Neutrophil (primary cell): ENCODE measurements around the gene CDS2.

Source experiments
- H3K27ac ChIP-seq: fragments of 200-600 bp; sonication (generic); 2 replicates; pipeline ENCODE4 v1.5.1; 2016; ENCODE audit warnings: mild to moderate bottlenecking, moderate library complexity
- H3K27me3 ChIP-seq: fragments of 200-600 bp; sonication (generic); 2 replicates; pipeline ENCODE4 v1.6.0; 2016; ENCODE audit warnings: mild to moderate bottlenecking
- H3K36me3 ChIP-seq: fragments of 200-600 bp; sonication (generic); 2 replicates; pipeline ENCODE4 v1.5.1; 2017
- H3K4me1 ChIP-seq, 2 experiments: fragments of 200-600 bp in 1 of 2; sonication (generic) in 1 of 2; 1 replicate in 1 of 2; 2 replicates in 1 of 2; pipeline versions ENCODE4 v1.5.1 to v1.6.1; 2013 to 2016; ENCODE audit warnings: low read depth in 1 of 2, low read length in 1 of 2, mild to moderate bottlenecking in 1 of 2, moderate library complexity in 1 of 2; ENCODE audit not compliant: control insufficient read depth in 1 of 2, insufficient read depth in 1 of 2
- H3K4me3 ChIP-seq, 2 experiments: fragments of 200-600 bp in 1 of 2; sonication (generic) in 1 of 2; 1 replicate in 1 of 2; 2 replicates in 1 of 2; pipeline ENCODE4 v1.5.1; 2013 to 2016; ENCODE audit warnings: low read depth in 1 of 2, low read length in 1 of 2, mild to moderate bottlenecking in 1 of 2, moderate library complexity in 1 of 2
- H3K9me3 ChIP-seq: fragments of 200-600 bp; sonication (generic); 2 replicates; pipeline ENCODE4 v1.5.1; 2016
- TF ChIP-seq, protein P1 (sequence below): fragments of 200-600 bp; sonication (generic); IDR thresholded peaks from 2 replicates; pipeline ENCODE4 v1.5.1; 2016; ENCODE audit warnings: antibody characterized with exemption

The CDS2 gene

GRCh38 chr20:5126512-5127203 lies at the start of gene CDS2:
CDS2 (plus strand) TSS chr20:5127008; CDS start chr20:5127093, 85 bp downstream.
- no peaks in the 10 kb centered on the region for H3K9me3 ChIP-seq
- peak within 1 kb of the TSS; percentile 98 for H3K27ac ChIP-seq
- peak within 1 kb of the TSS; percentile 95 to 98 for H3K4me3 ChIP-seq
- H3K27me3 ChIP-seq = no peaks in the 10 kb centered on the region
- TF ChIP-seq, protein P1, sequence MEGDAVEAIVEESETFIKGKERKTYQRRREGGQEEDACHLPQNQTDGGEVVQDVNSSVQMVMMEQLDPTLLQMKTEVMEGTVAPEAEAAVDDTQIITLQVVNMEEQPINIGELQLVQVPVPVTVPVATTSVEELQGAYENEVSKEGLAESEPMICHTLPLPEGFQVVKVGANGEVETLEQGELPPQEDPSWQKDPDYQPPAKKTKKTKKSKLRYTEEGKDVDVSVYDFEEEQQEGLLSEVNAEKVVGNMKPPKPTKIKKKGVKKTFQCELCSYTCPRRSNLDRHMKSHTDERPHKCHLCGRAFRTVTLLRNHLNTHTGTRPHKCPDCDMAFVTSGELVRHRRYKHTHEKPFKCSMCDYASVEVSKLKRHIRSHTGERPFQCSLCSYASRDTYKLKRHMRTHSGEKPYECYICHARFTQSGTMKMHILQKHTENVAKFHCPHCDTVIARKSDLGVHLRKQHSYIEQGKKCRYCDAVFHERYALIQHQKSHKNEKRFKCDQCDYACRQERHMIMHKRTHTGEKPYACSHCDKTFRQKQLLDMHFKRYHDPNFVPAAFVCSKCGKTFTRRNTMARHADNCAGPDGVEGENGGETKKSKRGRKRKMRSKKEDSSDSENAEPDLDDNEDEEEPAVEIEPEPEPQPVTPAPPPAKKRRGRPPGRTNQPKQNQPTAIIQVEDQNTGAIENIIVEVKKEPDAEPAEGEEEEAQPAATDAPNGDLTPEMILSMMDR = peak; percentile 92
- peaks cover 24 to 26% of the 10 kb centered on the region in 2 experiments for H3K4me1 ChIP-seq
- H3K36me3 ChIP-seq = peaks cover 3% of the 10 kb centered on the region

DNA sequence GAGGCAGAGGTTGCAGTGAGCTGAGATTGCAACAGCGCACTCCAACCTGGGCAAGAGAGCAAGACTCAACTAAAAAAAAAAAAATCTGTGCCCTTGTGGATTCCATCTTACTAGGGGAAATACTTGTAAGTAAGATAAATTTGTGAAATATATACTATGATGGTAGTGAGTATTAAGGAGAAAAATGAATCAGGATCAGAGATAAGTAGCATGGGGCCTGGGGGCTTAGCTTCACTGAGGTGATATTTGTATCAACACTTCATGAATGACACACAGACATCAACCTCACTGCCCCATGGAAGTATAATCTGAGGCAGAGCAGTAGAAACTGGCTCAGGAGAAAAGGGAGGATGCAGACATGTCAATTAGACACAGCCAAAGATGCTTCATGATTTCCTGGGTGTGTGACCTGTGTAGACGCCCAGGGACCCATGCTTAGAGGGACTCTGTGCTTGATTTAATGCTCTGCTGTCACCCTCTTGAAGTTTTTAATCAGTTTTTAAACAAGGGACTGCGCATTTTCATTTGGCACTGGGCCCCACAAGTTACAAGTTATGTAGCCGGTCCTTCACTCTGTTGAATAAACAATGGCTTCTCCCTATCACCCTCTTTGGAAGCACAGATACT lies 48.9 kb upstream of the CDS2 start:
- Histone ChIP-seq H3K36me3 (no peaks in the 10 kb centered on the region), H3K27ac (peak overlapping the region; percentile 100), H3K4me1 (peaks cover 86 to 93% of the 10 kb centered on the region in 2 experiments), H3K27me3 (no peaks in the 10 kb centered on the region), H3K9me3 (no peaks in the 10 kb centered on the region), H3K4me3 (peak overlapping the region; percentile 46 to 48)
- TF ChIP-seq, protein P1 = no peak

- no peaks in the 10 kb centered on the region for H3K9me3 ChIP-seq
- TF ChIP-seq, protein P1 = peak; percentile 49
- peak overlapping the region; percentile 100 for H3K27ac ChIP-seq
- peaks cover 85 to 92% of the 10 kb centered on the region in 2 experiments for H3K4me1 ChIP-seq
- H3K36me3 ChIP-seq = no peaks in the 10 kb centered on the region
- H3K27me3 ChIP-seq = no peaks in the 10 kb centered on the region
- peak overlapping the region; percentile 46 to 48 for H3K4me3 ChIP-seq
Measured at GRCh38 chr20:5078399-5078958, 48.3 kb upstream of the CDS2 start.

DNA sequence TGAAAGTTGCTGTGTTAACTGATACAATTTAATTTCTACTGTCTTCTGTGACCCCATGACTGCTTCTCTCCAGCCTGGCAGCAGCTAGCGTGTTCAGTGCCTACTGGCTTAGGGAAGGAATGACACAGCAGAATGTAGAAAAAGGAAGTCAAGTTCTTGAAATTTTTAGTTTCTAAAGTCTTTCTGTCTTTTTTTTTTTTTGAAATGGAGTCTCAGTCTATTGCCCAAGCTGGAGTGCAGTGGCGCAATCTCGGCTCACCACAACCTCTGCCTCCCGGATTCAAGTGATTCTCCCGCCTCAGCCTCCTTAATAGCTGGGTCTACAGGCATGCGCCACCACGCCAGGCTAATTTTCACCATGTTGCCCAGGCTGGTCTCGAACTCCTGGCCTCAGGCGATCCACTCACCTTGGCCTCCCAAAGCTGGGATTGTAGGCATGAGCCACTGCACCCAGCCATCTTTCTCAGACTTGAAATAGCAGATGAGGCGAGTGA lies 46.4 kb upstream of the CDS2 start:
- Histone ChIP-seq H3K27ac (peak overlapping the region; percentile 100), H3K9me3 (no peaks in the 10 kb centered on the region), H3K4me1 (peaks cover 83 to 93% of the 10 kb centered on the region in 2 experiments), H3K36me3 (no peaks in the 10 kb centered on the region), H3K27me3 (no peaks in the 10 kb centered on the region), H3K4me3 (peak overlapping the region in 1 of 2 experiments; percentile 48)
- TF ChIP-seq, protein P1 = peak; percentile 34

DNA sequence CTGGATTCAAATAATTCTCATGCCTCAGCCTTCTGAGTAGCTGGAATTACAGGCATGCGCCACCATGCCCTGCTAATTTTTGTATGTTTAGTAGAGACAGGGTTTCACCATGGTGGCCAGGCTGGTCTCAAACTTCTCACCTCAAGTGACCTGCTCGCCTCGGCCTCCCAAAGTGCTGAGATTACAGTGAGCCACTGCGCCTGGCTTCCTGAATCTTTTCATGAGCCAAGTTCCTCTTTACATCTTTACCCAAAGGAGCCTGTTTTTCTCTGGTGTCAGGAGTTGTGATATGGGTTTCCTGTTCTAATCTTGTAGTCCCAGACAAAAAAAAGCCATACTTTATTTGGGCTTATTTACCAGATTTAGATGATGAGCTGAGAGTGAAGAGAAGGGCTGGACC lies 41.4 kb upstream of the CDS2 start:
- Histone ChIP-seq H3K9me3 (no peaks in the 10 kb centered on the region), H3K27me3 (no peaks in the 10 kb centered on the region), H3K4me3 (peak overlapping the region in 1 of 2 experiments; percentile 30), H3K27ac (peak overlapping the region; percentile 100), H3K4me1 (peaks cover 66 to 82% of the 10 kb centered on the region in 2 experiments), H3K36me3 (no peaks in the 10 kb centered on the region)
- TF ChIP-seq, protein P1 = no peak
